Measurements from ENCODE around the gene CES4A.
"Not testable (repeated sequence)": the region's sequence is repeated elsewhere in the genome, so short reads cannot be mapped to it uniquely, and the experiment has no call there.

Gene CES4A

GRCh38 chr16:66970775-66971720 lies 17.3 kb upstream of the CES4A start:
- H3K27ac Mint-ChIP-seq, result no peak overlapping the region
- no peaks in the 10 kb centered on the region for H3K36me3 Mint-ChIP-seq (ENCODE audit: low read depth)
- no peak overlapping the region for H3K4me3 Mint-ChIP-seq
- peaks cover 6% of the 10 kb centered on the region for H3K27me3 Mint-ChIP-seq
- DNase-seq (no peak), ATAC-seq (peak; percentile 85)
- H3K4me1 Mint-ChIP-seq, result peaks cover 19% of the 10 kb centered on the region
- H3K9me3 Mint-ChIP-seq, result no peaks in the 10 kb centered on the region

- ATAC-seq, result no peak
- Mint-ChIP-seq H3K4me3 (no peak overlapping the region), H3K9me3 (no peaks in the 10 kb centered on the region), H3K4me1 (peaks cover 20% of the 10 kb centered on the region), H3K27ac (no peak overlapping the region), H3K27me3 (peaks cover 10% of the 10 kb centered on the region), H3K36me3 (ENCODE audit: low read depth) (no peaks in the 10 kb centered on the region)
- DNase-seq, result no peak
These were observed 15.4 kb upstream of the CES4A start for GRCh38 chr16:66972983-66973382.

- ATAC-seq (no peak), DNase-seq (no peak)
- Mint-ChIP-seq H3K27me3 (peaks cover 10% of the 10 kb centered on the region), H3K4me3 (no peak overlapping the region), H3K9me3 (no peaks in the 10 kb centered on the region), H3K27ac (no peak overlapping the region), H3K4me1 (peaks cover 24% of the 10 kb centered on the region), H3K36me3 (ENCODE audit: low read depth) (no peaks in the 10 kb centered on the region)
These were observed 14.7 kb upstream of the CES4A start for GRCh38 chr16:66973716-66974115.

- Mint-ChIP-seq H3K4me3 (peak overlapping the region; percentile 35), H3K4me1 (peaks cover 24% of the 10 kb centered on the region), H3K27ac (peak overlapping the region; percentile 7)
- H3K9me3 Mint-ChIP-seq; ATAC-seq; DNase-seq; H3K27me3 Mint-ChIP-seq; H3K36me3 Mint-ChIP-seq (ENCODE audit: low read depth): not testable (repeated sequence)
These were observed 14.0 kb upstream of the CES4A start for GRCh38 chr16:66974156-66974931.

- H3K27ac Mint-ChIP-seq, result peak overlapping the region; percentile 7
These were observed 13.5 kb upstream of the CES4A start for GRCh38 chr16:66974932-66975246.

GRCh38 chr16:66975302-66975893 lies 13.0 kb upstream of the CES4A start:
- Mint-ChIP-seq H3K4me3 (peak overlapping the region; percentile 35), H3K27ac (peak overlapping the region; percentile 7)

More at GRCh38 chr16:66974932-66975246, 13.5 kb upstream of the CES4A start:
- Mint-ChIP-seq H3K4me1 (peaks cover 24% of the 10 kb centered on the region), H3K4me3 (peak overlapping the region; percentile 35)
- not testable (repeated sequence) for H3K27me3 Mint-ChIP-seq; H3K36me3 Mint-ChIP-seq (ENCODE audit: low read depth); ATAC-seq; H3K9me3 Mint-ChIP-seq
- DNase-seq, result peak; percentile 49

GRCh38 chr16:66976746-66977145 lies 11.6 kb upstream of the CES4A start:
- no peak overlapping the region for H3K4me3 Mint-ChIP-seq
- peaks cover 10% of the 10 kb centered on the region for H3K27me3 Mint-ChIP-seq
- H3K27ac Mint-ChIP-seq, result no peak overlapping the region
- no peaks in the 10 kb centered on the region for H3K36me3 Mint-ChIP-seq (ENCODE audit: low read depth)
- no peak for DNase-seq
- H3K9me3 Mint-ChIP-seq, result no peaks in the 10 kb centered on the region
- no peak for ATAC-seq
- H3K4me1 Mint-ChIP-seq, result peaks cover 29% of the 10 kb centered on the region

More at GRCh38 chr16:66975302-66975893, 13.0 kb upstream of the CES4A start:
- Mint-ChIP-seq H3K36me3 (ENCODE audit: low read depth) (no peaks in the 10 kb centered on the region), H3K4me1 (peaks cover 24% of the 10 kb centered on the region), H3K9me3 (no peaks in the 10 kb centered on the region), H3K27me3 (peaks cover 10% of the 10 kb centered on the region)
- no peak for ATAC-seq
- DNase-seq, result no peak

- H3K4me1 Mint-ChIP-seq, result peaks cover 35% of the 10 kb centered on the region
- peak; percentile 99 for ATAC-seq
- peaks cover 10% of the 10 kb centered on the region for H3K27me3 Mint-ChIP-seq
- no peaks in the 10 kb centered on the region for H3K9me3 Mint-ChIP-seq
- peak; percentile 94 for DNase-seq
- no peak overlapping the region for H3K4me3 Mint-ChIP-seq
- peak overlapping the region; percentile 19 for H3K27ac Mint-ChIP-seq
- H3K36me3 Mint-ChIP-seq (ENCODE audit: low read depth), result no peaks in the 10 kb centered on the region
These were observed 10.9 kb upstream of the CES4A start for GRCh38 chr16:66977341-66978113.

GRCh38 chr16:66979011-66979717 lies 9.2 kb upstream of the CES4A start:
- peaks cover 10% of the 10 kb centered on the region for H3K27me3 Mint-ChIP-seq
- no peaks in the 10 kb centered on the region for H3K9me3 Mint-ChIP-seq
- no peak overlapping the region for H3K4me3 Mint-ChIP-seq
- no peaks in the 10 kb centered on the region for H3K36me3 Mint-ChIP-seq (ENCODE audit: low read depth)
- ATAC-seq (no peak), DNase-seq (no peak)
- no peak overlapping the region for H3K27ac Mint-ChIP-seq
- peaks cover 48% of the 10 kb centered on the region for H3K4me1 Mint-ChIP-seq

GRCh38 chr16:66983033-66983432 lies 5.4 kb upstream of the CES4A start:
- Mint-ChIP-seq H3K9me3 (no peaks in the 10 kb centered on the region), H3K4me1 (peaks cover 53% of the 10 kb centered on the region), H3K27me3 (no peaks in the 10 kb centered on the region), H3K27ac (peak overlapping the region; percentile 98), H3K36me3 (ENCODE audit: low read depth) (peaks cover 4% of the 10 kb centered on the region), H3K4me3 (no peak overlapping the region)
- no peak for DNase-seq
- ATAC-seq, result no peak

- H3K27me3 Mint-ChIP-seq, result no peaks in the 10 kb centered on the region
- H3K36me3 Mint-ChIP-seq (ENCODE audit: low read depth), result peaks cover 4% of the 10 kb centered on the region
- peaks cover 52% of the 10 kb centered on the region for H3K4me1 Mint-ChIP-seq
- peak; percentile 67 for DNase-seq
- peak overlapping the region; percentile 98 for H3K27ac Mint-ChIP-seq
- H3K9me3 Mint-ChIP-seq, result no peaks in the 10 kb centered on the region
- peak overlapping the region; percentile 55 for H3K4me3 Mint-ChIP-seq
- ATAC-seq, result peak; percentile 90
These were observed 3.5 kb upstream of the CES4A start for GRCh38 chr16:66984892-66985311.

GRCh38 chr16:66986559-66986958 lies 1.8 kb upstream of the CES4A start:
- H3K9me3 Mint-ChIP-seq, result no peaks in the 10 kb centered on the region

GRCh38 chr16:66991545-66992077 lies 3.2 kb downstream of the CES4A start:
- Mint-ChIP-seq H3K27me3 (no peaks in the 10 kb centered on the region), H3K36me3 (ENCODE audit: low read depth) (peaks cover 2% of the 10 kb centered on the region), H3K27ac (no peak overlapping the region), H3K4me3 (no peak overlapping the region), H3K9me3 (no peaks in the 10 kb centered on the region), H3K4me1 (peaks cover 6% of the 10 kb centered on the region)
- DNase-seq, result no peak
- ATAC-seq, result no peak

More at GRCh38 chr16:66986559-66986958, 1.8 kb upstream of the CES4A start:
- ATAC-seq (no peak), DNase-seq (no peak)
- Mint-ChIP-seq H3K4me1 (peaks cover 42% of the 10 kb centered on the region), H3K27ac (peak overlapping the region; percentile 3), H3K27me3 (no peaks in the 10 kb centered on the region), H3K4me3 (no peak overlapping the region), H3K36me3 (ENCODE audit: low read depth) (peaks cover 4% of the 10 kb centered on the region)

Measured in activated naive CD8-positive, alpha-beta T cell treated with anti-CD3 and anti-CD28 coated beads, Interleukin-2, amount 50 U/mL, for 24 hours (primary cell).